ENCODE data around the gene CLEC9A.

Gene CLEC9A

DNA sequence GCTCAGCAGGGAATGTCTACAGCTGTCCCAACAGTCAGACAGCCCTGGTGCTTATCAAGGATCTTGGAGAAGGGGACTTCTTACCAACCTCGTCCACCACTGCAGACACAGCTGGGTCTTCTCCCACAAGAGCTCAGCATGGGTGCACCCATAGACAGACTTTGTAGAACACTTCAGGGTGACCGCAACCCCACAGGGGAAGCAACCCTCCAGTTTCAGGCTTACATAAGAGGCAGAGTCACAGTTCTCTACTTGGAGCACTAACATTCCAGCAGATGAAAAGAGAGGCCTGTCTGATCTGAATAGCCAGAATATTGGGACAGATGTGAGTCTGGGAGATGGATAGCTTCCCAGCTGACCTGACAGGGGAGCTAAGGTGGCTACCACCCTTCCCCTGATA lies 71.8 kb downstream of the CLEC9A start:
- Mint-ChIP-seq H3K36me3 (no peaks in the 10 kb centered on the region), H3K4me1 (no peaks in the 10 kb centered on the region), H3K9me3 (peaks cover 4% of the 10 kb centered on the region), H3K4me3 (no peak overlapping the region), H3K27me3 (peaks cover 20% of the 10 kb centered on the region), H3K27ac (no peak overlapping the region)
- ATAC-seq (ENCODE audit: low read depth) (no peak), DNase-seq (ENCODE audit: low spot score in 2 of 2) (no peak)

DNA sequence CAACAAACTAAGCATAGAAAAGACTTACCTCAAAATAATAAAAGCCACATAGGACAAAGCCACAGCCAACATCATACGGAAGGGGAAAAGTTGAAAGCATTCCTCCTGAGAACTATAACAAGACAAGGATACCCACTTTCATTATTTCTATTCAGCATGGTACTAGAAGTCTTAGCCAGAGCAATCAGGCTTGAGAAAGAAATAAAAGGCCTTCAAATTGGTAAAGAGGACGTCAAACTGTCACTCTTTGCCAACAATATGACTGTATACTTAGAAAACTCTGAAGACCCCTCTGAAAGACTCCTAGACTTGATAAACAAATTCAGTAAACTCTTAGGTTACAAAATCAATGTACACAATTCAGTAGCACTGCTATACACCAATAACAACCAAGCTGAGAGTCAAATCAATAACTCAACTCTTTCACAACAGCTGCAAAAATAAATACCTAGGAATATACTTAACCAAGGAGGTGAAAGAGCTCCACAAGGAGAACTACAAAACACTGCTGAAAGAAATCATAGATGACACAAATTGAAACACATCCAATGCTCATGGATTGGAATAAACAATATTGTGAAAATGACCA lies 79.9 kb downstream of the CLEC9A start:
- ATAC-seq (ENCODE audit: low read depth) = no peak
- H3K36me3 Mint-ChIP-seq = no peaks in the 10 kb centered on the region
- peaks cover 4% of the 10 kb centered on the region for H3K9me3 Mint-ChIP-seq
- no peak overlapping the region for H3K27ac Mint-ChIP-seq
- DNase-seq (ENCODE audit: low spot score in 2 of 2) = no peak
- H3K4me3 Mint-ChIP-seq = no peak overlapping the region
- peaks cover 16% of the 10 kb centered on the region for H3K27me3 Mint-ChIP-seq
- H3K4me1 Mint-ChIP-seq = no peaks in the 10 kb centered on the region

DNA sequence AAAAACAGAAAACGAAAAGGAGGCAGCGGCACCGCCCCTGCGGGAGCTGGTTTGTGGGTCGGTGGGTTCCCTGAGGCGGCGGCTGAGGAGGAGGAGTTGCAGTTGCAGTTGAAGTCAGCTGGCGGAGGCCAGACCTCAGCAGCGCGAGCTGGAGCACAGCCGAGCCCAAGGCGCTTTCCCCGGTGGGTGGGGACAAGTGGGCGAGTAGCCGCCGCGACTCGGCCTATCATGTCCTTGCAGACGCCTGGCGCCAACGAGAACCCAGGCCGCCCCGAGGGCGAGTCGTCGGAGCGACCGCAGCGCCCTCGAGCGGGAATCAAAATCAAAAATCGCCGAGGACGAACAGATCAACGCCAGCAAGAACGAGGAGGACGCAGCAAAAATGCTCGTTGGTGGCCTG lies 81.0 kb downstream of the CLEC9A start:
- H3K9me3 Mint-ChIP-seq = peaks cover 4% of the 10 kb centered on the region
- DNase-seq (ENCODE audit: low spot score in 2 of 2) (no peak), ATAC-seq (ENCODE audit: low read depth) (no peak)
- no peak overlapping the region for H3K4me3 Mint-ChIP-seq
- H3K36me3 Mint-ChIP-seq = no peaks in the 10 kb centered on the region
- H3K27me3 Mint-ChIP-seq = peaks cover 12% of the 10 kb centered on the region
- H3K27ac Mint-ChIP-seq = no peak overlapping the region
- H3K4me1 Mint-ChIP-seq = no peaks in the 10 kb centered on the region

DNA sequence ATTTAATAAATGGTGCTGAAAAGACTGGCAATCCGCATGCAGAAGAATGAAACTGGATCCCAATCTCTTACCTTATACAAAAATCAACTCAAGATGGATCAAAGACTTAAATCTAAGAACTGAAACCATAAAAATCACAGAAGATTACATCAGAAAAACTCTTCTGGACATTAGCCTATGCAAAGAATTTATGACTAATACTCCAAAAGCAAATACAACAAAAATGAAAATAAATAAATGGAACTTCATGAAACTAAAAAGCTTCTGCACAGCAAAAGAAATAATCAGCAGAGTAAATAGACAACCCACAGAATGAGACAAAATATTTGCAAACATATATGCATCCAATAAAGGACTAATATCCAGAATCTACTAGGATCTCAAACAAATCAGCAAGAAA lies 82.6 kb downstream of the CLEC9A start:
- no peak overlapping the region for H3K27ac Mint-ChIP-seq
- H3K4me1 Mint-ChIP-seq = no peaks in the 10 kb centered on the region
- no peak for ATAC-seq (ENCODE audit: low read depth)

DNA sequence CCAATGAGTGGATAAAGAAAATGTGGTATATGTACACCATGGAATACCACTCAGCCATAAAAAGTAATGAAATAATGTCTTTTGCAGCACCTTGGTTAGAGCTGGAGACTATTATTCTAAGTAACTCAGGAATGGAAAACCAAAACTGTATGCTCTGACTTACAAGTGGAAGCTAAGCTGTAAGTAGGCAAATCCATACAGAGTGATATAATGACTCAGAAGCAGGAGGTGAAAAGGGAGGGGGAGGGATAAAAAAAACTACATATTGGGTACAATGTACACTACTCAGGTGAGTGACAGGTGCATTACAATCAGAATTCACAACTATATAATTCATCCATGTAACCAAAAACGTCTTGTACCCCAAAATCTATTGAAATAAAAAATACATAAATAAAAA lies 83.4 kb downstream of the CLEC9A start:
- ATAC-seq (ENCODE audit: low read depth) (no peak), DNase-seq (ENCODE audit: low spot score in 2 of 2) (no peak)
- no peak overlapping the region for H3K27ac Mint-ChIP-seq
- no peak overlapping the region for H3K4me3 Mint-ChIP-seq
- no peaks in the 10 kb centered on the region for H3K36me3 Mint-ChIP-seq
- peaks cover 1% of the 10 kb centered on the region for H3K9me3 Mint-ChIP-seq
- no peaks in the 10 kb centered on the region for H3K4me1 Mint-ChIP-seq
- peaks cover 8% of the 10 kb centered on the region for H3K27me3 Mint-ChIP-seq

More for the DNA sequence above, 82.6 kb downstream of the CLEC9A start:
- no peak for DNase-seq (ENCODE audit: low spot score in 2 of 2)
- H3K9me3 Mint-ChIP-seq = peaks cover 1% of the 10 kb centered on the region
- H3K27me3 Mint-ChIP-seq = peaks cover 8% of the 10 kb centered on the region
- H3K36me3 Mint-ChIP-seq = no peaks in the 10 kb centered on the region
- no peak overlapping the region for H3K4me3 Mint-ChIP-seq

DNA sequence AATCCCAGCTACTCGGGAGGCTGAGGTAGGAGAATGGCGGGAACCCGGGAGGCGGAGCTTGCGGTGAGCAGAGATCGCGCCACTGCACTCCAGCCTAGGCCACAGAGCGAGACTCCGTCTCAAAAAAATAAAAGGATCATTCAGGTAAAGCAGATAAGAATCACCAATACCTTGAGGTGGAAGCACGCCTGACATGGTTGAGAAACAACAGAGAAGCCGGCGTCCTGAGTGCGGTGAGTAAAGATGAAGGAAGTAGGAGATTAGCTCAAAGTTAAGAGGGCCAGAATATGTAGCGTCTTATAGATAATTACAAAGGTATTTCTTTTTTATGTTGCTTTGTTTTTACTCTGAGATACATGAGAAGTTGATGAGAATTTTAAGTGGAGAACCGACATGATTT lies 84.8 kb downstream of the CLEC9A start:
- Mint-ChIP-seq H3K4me3 (no peak overlapping the region), H3K9me3 (peaks cover 6% of the 10 kb centered on the region), H3K27ac (no peak overlapping the region), H3K27me3 (peaks cover 9% of the 10 kb centered on the region), H3K36me3 (no peaks in the 10 kb centered on the region), H3K4me1 (no peaks in the 10 kb centered on the region)
- DNase-seq (ENCODE audit: low spot score in 2 of 2) (no peak), ATAC-seq (ENCODE audit: low read depth) (no peak)

Measured in memory B cell (primary cell).